Lower leg skin (tissue), 3 donors: ENCODE results near the gene TSC1.

Source experiments
- POLR2A ChIP-seq, 2 donors: fragments of 450-650 bp; IDR thresholded peaks; one replicate each; pipeline ENCODE4 v1.6.1; 2016 to 2017; ENCODE audit warnings: antibody characterized with exemption in 2 of 2, mild to moderate bottlenecking in 1 of 2, moderate library complexity in 1 of 2
- TF ChIP-seq, protein P1 (sequence below), 3 donors: fragments of 450-650 bp; IDR thresholded peaks; one replicate each; pipeline ENCODE4 v1.5.1; 2016; ENCODE audit warnings: antibody characterized with exemption in 3 of 3, mild to moderate bottlenecking in 3 of 3, moderate library complexity in 2 of 3

DNA sequence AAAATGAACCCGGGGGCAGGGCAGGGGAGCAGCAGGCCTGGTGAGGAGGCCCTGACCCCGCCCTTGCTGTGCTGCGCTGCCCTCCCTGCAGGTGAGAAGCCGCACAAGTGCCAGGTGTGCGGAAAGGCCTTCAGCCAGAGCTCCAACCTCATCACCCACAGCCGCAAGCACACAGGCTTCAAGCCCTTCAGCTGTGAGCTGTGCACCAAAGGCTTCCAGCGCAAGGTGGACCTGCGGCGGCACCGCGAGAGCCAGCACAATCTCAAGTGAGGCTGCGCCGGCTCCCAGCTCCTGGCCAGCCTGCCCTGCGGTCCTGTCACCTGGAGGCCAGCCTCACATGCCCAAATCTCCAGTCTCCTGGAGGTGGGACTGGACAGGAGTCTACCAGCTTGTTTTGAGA lies 46.4 kb upstream of the TSC1 start:
- TF ChIP-seq, protein P1, sequence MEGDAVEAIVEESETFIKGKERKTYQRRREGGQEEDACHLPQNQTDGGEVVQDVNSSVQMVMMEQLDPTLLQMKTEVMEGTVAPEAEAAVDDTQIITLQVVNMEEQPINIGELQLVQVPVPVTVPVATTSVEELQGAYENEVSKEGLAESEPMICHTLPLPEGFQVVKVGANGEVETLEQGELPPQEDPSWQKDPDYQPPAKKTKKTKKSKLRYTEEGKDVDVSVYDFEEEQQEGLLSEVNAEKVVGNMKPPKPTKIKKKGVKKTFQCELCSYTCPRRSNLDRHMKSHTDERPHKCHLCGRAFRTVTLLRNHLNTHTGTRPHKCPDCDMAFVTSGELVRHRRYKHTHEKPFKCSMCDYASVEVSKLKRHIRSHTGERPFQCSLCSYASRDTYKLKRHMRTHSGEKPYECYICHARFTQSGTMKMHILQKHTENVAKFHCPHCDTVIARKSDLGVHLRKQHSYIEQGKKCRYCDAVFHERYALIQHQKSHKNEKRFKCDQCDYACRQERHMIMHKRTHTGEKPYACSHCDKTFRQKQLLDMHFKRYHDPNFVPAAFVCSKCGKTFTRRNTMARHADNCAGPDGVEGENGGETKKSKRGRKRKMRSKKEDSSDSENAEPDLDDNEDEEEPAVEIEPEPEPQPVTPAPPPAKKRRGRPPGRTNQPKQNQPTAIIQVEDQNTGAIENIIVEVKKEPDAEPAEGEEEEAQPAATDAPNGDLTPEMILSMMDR (IDR thresholded peaks at IDR 0.05): no peak
- no peak for TF ChIP-seq POLR2A (IDR thresholded peaks at IDR 0.05)
